Epidermal melanocyte (primary cell): ENCODE data around the gene CD99L2.
"Not testable (repeated sequence)": the region's sequence is repeated elsewhere in the genome, so short reads cannot be mapped to it uniquely, and the experiment has no call there.

Experiments used
- DNase-seq: peaks from one replicate; pipeline ENCODE4 v3.0.0; 2011; ENCODE audit warnings: low spot score; ENCODE audit not compliant: insufficient read length

Gene CD99L2

GRCh38 chrX:150856785-150857184, 41.7 kb downstream of the CD99L2 start:
- DNase-seq = no peak

DNA sequence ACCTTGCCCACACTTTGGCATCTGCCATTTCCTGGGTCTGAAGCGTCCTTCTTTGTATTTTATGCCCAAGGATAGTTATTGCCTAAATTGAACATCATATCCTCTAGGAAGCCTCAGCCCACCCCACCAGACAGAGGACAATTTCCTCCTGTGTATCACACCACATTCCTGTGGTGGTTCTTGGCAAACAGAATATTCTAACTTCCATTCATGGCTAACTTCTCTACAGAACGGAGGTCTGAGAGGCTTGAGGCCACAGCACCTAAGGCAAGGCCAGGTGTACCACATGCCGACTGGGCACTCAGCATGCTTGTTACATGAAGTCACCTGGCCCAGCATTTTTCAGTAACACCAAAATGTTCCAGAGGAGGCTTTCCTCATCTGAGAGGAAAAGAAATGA, 42.4 kb downstream of the CD99L2 start:
- DNase-seq = no peak

GRCh38 chrX:150854856-150855255, 43.6 kb downstream of the CD99L2 start:
- no peak for DNase-seq

GRCh38 chrX:150849996-150850720, 48.3 kb downstream of the CD99L2 start:
- DNase-seq = no peak

- DNase-seq = no peak
Observed at GRCh38 chrX:150849486-150849885, 49.0 kb downstream of the CD99L2 start.

- DNase-seq = no peak
Observed at GRCh38 chrX:150848914-150849365, 49.5 kb downstream of the CD99L2 start.

GRCh38 chrX:150847088-150847487, 51.4 kb downstream of the CD99L2 start:
- no peak for DNase-seq

DNA sequence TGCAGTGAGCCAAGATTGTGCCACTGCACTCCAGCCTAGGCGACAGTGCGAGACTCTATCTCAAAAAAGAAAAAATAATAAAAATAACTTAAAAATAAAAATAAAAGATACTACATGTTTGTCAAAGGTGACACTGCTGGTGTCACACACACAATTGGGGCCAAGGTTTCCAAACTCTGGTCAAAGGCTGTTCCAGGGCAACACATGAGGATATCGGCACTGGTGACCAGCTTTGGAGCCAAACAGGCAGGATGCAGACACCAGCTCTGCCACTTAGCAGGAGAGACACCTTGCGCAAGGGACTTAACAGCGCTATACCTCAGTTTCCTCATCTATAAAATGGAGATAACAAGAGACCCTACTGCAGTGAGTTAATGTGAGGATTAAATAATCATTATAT, 52.3 kb downstream of the CD99L2 start:
- no peak for DNase-seq

DNA sequence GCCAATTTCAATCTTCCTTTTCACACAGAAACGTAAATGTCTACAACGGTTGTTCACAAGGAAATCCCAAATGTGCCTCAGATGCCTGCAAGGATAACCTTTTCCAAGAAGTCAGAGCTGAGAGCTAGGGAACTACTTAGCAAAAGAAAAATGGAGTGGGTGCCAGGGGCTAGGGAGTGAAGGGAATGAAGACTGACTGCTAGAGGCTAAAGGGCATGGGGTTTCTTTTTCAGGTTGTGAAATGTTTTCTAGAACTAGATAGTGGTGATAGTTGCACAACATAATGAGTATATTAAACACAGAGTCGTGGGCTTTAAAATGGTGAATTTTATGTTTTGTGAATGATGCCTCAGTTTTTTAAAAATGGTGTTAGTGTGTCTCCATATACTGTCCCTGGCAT, 53.4 kb downstream of the CD99L2 start:
- no peak for DNase-seq

DNA sequence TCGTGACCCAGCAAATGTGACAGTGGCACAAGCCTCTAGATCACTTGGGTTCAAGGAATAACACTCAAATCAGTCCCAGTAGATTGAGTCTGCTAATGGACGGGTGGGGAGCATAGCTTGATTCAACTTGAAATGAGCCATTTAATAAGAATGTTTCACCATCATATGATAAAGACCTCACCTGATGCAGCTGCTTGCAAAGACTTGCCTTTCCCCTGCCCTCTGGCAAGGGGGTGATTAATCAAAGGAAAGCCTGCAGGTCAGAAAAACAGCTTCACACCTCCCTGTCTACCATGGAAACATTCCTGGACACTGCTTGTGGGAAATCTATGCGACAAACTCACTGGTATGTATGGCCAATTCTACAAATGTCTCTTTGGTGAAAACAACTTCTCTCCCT, 54.5 kb downstream of the CD99L2 start:
- DNase-seq = no peak

DNA sequence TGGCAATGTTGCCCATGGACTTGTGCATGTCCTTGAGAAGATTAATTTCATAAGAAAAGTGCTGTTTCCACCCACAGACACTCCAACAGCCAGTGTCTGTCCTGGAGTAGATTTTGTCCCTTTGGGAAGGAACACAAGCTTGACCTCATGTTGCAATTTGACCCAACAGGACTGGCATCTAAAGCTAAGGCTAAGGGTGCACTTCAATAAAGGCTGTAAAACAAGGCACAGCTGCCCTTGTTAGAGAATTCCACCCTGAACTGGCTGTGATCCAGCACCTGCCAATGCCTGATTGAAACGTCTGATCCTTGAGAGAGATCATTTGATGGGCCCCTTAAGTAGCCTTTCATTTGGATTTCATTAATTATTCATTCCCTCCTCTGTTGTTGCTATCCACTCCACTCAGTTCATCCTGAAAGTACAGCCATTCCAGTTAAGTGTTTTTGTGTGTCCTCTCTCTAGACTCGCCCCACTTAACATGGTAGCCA, 56.2 kb downstream of the CD99L2 start:
- DNase-seq = no peak

DNA sequence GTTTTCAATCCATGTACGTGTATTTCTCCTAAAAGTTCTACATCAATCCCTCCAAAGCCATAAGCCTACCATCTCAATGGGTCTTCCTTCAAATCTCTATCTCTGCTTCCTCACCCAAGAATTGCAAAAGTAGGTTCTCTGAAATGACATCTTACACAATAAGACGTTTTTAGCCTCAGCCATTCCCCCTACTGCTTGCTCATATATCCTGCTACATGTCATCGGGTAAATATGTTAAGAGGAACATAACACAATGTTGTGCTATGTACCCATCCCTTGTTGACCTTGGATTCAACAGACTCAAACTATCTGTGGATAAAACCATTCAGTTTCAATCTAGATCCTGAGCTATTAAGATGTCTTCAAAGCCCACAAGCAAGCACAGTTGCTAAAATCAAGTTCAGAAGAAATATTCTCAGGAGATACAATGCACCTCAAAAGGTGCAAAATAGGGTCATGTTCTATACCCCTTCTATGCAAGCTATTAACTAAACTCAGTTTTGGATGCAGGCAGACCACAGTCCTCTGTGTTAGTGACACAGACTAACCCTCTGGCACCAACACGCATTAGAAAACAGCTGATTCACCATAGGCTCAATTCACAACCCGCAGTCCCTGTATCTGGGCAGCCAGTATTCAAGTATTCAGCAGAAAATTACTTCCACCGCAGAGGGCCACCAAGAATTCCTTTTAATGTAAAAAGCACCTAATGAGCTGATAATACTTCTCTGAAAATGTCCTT, 56.8 kb downstream of the CD99L2 start:
- no peak for DNase-seq

DNA sequence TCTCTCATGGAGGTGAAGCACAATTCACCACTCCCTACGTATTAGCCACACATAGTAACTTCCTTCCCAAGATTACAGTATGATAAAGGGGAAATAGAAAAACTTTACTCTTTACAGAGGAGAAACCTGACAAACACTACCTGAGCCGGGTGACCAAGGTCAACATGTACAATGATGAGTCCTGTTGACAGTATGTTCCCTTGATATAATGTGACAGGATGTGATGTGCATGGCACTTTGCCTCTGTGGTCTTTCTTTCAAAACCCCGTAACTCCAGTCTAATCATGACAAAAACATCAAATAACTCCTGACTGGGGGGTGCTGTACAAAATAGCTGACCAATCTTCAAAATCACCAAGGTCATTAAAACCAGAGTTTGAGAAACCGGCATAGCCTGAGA, 60.6 kb downstream of the CD99L2 start:
- no peak for DNase-seq

DNA sequence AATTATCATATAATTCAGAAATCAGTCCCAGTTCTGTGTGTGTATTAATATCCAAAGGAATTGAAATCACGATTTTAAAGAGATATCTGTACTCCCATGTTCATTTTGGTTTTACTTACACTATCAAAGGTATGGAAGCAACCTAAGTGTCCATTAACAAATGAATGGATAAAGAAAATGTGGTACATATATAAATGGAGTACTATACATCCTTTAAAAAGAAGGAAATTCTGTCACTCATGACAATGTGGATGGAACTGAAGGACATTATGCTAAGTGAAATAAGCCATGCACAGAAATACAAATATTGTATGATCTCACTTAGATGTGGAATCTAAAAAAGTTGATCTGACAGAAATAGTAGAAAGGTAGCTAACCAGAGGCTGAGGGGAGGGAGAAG, 63.8 kb downstream of the CD99L2 start:
- no peak for DNase-seq

DNA sequence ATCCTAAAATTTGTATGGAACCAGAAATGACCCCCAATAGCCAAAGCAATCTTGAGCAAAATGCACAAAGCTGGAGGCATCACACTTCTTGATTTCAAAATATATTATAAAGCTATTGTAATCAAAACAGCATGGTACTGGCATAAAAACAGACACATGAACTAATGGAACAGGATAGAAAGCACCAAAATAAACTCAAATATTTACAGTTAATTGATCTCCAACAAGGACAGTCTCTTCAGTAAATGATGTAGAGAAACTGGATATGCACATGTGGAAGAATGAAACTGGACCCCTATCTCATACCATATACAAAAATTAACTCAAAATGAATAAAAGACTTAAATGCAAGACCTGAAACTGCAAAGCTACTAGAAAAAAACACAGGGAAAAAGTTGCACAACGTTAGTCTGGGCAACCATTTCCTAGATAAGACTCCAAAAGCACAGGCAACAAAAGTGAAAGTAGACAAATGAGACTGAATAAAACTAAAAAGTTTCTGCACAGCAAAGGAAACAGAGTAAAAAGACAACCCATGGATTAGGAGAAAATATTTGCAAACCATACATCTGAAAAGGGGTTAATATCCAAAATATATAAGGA, 64.9 kb downstream of the CD99L2 start:
- DNase-seq = no peak

DNA sequence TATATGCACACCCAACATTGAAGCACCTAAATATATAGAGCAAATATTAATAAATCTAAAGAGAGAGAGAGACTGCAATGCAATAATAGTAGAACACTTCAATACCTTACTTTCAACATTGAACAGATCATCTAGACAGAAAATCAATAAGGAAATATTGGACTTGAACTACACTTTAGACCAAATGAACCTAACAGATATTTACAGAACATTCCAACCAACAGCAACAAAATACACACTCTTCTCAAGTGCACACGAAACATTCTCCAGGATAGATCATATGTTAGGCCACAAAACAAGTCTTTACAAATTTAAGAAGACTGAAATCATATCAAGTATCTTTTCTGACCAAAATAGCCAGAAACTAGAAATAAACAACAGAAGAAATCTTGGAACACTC, 66.6 kb downstream of the CD99L2 start:
- no peak for DNase-seq

- no peak for DNase-seq
Observed at GRCh38 chrX:150828785-150829184, 69.7 kb downstream of the CD99L2 start.

GRCh38 chrX:150824352-150824751, 74.1 kb downstream of the CD99L2 start:
- DNase-seq = not testable (repeated sequence)

DNA sequence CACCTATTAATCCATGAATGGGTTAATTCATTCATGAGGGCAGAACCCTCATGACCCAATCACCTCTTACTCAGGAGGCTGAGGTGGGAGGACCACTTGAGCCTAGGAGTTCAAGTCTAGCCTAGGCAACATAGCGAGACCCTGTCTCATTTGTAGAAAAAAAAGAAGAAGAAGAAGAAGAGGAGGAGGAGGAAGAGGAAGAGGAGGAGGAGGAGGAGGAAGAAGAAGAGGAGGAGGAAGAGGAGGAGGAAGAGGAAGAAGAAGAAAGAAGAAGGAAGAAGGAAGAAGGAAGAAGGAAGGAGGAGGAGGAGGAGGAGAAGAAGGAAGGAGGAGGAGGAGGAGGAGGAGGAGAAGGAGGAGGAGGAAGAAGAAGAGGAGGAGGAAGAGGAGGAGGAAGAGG, 74.6 kb downstream of the CD99L2 start:
- not testable (repeated sequence) for DNase-seq

DNA sequence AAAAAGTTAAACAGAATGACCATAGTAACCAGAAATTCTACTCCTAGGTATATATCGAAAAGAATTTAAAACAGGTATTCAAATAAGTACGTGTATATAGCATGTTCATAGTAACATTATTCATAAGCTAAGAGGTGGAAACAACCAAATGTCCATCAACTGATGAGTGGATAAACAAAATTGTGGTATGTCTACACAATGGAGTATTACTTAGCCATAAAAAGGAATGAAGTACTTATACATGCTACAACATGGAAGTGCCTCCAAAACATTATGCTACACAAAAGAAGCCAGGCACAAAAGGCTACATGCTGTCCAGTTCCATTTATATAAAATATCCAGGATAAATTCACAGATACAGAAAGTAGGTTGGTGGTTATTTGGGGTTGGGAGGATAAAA, 76.5 kb downstream of the CD99L2 start:
- no peak for DNase-seq

DNA sequence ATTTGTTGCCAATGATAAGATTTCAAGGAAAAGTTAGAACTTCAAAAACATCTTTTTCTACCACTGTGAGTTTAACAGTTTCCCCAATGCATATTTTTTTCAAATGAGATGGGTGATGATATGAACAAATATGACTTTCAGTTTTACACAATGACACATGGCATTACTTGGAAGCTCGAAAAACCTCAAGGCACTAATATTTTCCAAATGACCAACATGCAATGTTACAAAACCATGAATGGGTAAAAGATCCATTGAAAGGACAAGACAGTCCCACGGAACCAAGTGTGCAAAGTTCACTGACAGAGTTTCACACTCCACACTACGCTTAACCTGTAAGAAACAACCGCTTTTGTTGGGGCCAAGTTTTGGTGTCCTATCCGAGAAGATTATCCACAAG, 84.5 kb downstream of the CD99L2 start:
- DNase-seq = no peak

GRCh38 chrX:150806827-150807226, 91.6 kb downstream of the CD99L2 start:
- no peak for DNase-seq
